Muscle layer of duodenum (tissue), 2 donors: ENCODE results near the gene PODNL1.

Experiments
- H3K27ac ChIP-seq: one replicate; pipeline ENCODE4 v1.7.0; 2013; ENCODE audit warnings: mild to moderate bottlenecking, low read length
- H3K27me3 ChIP-seq: one replicate; pipeline ENCODE4 v1.7.0; 2013; ENCODE audit warnings: low read depth, mild to moderate bottlenecking, control low read depth, low read length
- H3K36me3 ChIP-seq, 2 donors: one replicate each; pipeline ENCODE4 v1.7.0; 2013; ENCODE audit warnings: low read length in 2 of 2, control low read depth in 1 of 2, mild to moderate bottlenecking in 1 of 2; ENCODE audit not compliant: insufficient read depth in 2 of 2, control insufficient read depth in 1 of 2
- H3K4me1 ChIP-seq, 2 donors: one replicate each; pipeline ENCODE4 v1.7.0; 2013; ENCODE audit warnings: low read length in 2 of 2, mild to moderate bottlenecking in 2 of 2, control low read depth in 1 of 2, moderate library complexity in 1 of 2; ENCODE audit not compliant: insufficient read depth in 2 of 2, control insufficient read depth in 1 of 2
- H3K4me3 ChIP-seq, 2 donors: one replicate each; pipeline ENCODE4 v1.7.0; 2013; ENCODE audit warnings: low read length in 2 of 2, low read depth in 1 of 2, mild to moderate bottlenecking in 1 of 2
- H3K9me3 ChIP-seq, 2 donors: one replicate each; pipeline ENCODE4 v1.7.0; 2013; ENCODE audit warnings: low read length in 2 of 2, control low read depth in 1 of 2, mild to moderate bottlenecking in 1 of 2; ENCODE audit not compliant: control insufficient read depth in 1 of 2
- donor health status: healthy.

The PODNL1 gene

GRCh38 chr19:13954185-13954584 is 16.0 kb upstream of the PODNL1 start:
- H3K27me3 ChIP-seq, result no peaks in the 10 kb centered on the region
- H3K9me3 ChIP-seq, result no peaks in the 10 kb centered on the region
- H3K4me3 ChIP-seq, result no peak overlapping the region
- peaks cover 16 to 40% of the 10 kb centered on the region in 2 donors for H3K36me3 ChIP-seq
- H3K27ac ChIP-seq, result no peak overlapping the region
- H3K4me1 ChIP-seq, result peaks cover 7 to 15% of the 10 kb centered on the region in 2 donors

- Histone ChIP-seq H3K27me3 (no peaks in the 10 kb centered on the region), H3K4me3 (peak overlapping the region; percentile 75 to 76), H3K4me1 (peaks cover 7 to 15% of the 10 kb centered on the region in 2 donors), H3K27ac (peak overlapping the region; percentile 45), H3K36me3 (peaks cover 11 to 36% of the 10 kb centered on the region in 2 donors), H3K9me3 (no peaks in the 10 kb centered on the region)
These were observed 14.8 kb upstream of the PODNL1 start for GRCh38 chr19:13952931-13953531.

- no peaks in the 10 kb centered on the region for H3K9me3 ChIP-seq
- peak within 1 kb of the TSS; percentile 75 to 76 for H3K4me3 ChIP-seq
- peaks cover 11 to 29% of the 10 kb centered on the region in 2 donors for H3K36me3 ChIP-seq
- peak within 1 kb of the TSS; percentile 45 for H3K27ac ChIP-seq
- H3K4me1 ChIP-seq, result peaks cover 7 to 15% of the 10 kb centered on the region in 2 donors
- H3K27me3 ChIP-seq, result no peaks in the 10 kb centered on the region
These were observed 14.1 kb upstream of the PODNL1 start, which contains the start of gene DCAF15 for GRCh38 chr19:13952154-13952930. DCAF15 (plus strand) TSS chr19:13952509; CDS start chr19:13952513, 4 bp downstream.

- H3K9me3 ChIP-seq, result no peaks in the 10 kb centered on the region
- peaks cover 7 to 15% of the 10 kb centered on the region in 2 donors for H3K4me1 ChIP-seq
- H3K27me3 ChIP-seq, result no peaks in the 10 kb centered on the region
- H3K27ac ChIP-seq, result no peak overlapping the region
- H3K4me3 ChIP-seq, result peak overlapping the region; percentile 38 to 76
- peaks cover 6 to 23% of the 10 kb centered on the region in 2 donors for H3K36me3 ChIP-seq
These were observed 13.6 kb upstream of the PODNL1 start for GRCh38 chr19:13951799-13952153.

GRCh38 chr19:13951043-13951442 is 12.8 kb upstream of the PODNL1 start:
- Histone ChIP-seq H3K4me3 (no peak overlapping the region), H3K36me3 (peaks cover 0 to 16% of the 10 kb centered on the region in 2 donors), H3K4me1 (peaks cover 7 to 15% of the 10 kb centered on the region in 2 donors), H3K27ac (no peak overlapping the region), H3K27me3 (no peaks in the 10 kb centered on the region), H3K9me3 (no peaks in the 10 kb centered on the region)

GRCh38 chr19:13946414-13946813 is 8.2 kb upstream of the PODNL1 start:
- no peak overlapping the region for H3K27ac ChIP-seq
- H3K36me3 ChIP-seq, result no peaks in the 10 kb centered on the region
- H3K4me1 ChIP-seq, result no peaks in the 10 kb centered on the region
- H3K27me3 ChIP-seq, result no peaks in the 10 kb centered on the region
- H3K4me3 ChIP-seq, result no peak overlapping the region
- no peaks in the 10 kb centered on the region for H3K9me3 ChIP-seq

GRCh38 chr19:13942023-13942684 is 3.9 kb upstream of the PODNL1 start:
- H3K27me3 ChIP-seq, result peaks cover 5% of the 10 kb centered on the region
- no peak overlapping the region for H3K4me3 ChIP-seq
- no peak overlapping the region for H3K27ac ChIP-seq
- no peaks in the 10 kb centered on the region for H3K9me3 ChIP-seq
- no peaks in the 10 kb centered on the region for H3K4me1 ChIP-seq
- no peaks in the 10 kb centered on the region for H3K36me3 ChIP-seq

- H3K27ac ChIP-seq, result no peak overlapping the region
- peaks cover 5% of the 10 kb centered on the region for H3K27me3 ChIP-seq
- no peaks in the 10 kb centered on the region for H3K36me3 ChIP-seq
- no peaks in the 10 kb centered on the region for H3K9me3 ChIP-seq
- no peaks in the 10 kb centered on the region for H3K4me1 ChIP-seq
- no peak overlapping the region for H3K4me3 ChIP-seq
These were observed 527 bp downstream of the PODNL1 start for GRCh38 chr19:13937479-13938300.

- Histone ChIP-seq H3K36me3 (peaks cover 0 to 3% of the 10 kb centered on the region in 2 donors), H3K27ac (no peak overlapping the region), H3K4me1 (no peaks in the 10 kb centered on the region), H3K9me3 (no peaks in the 10 kb centered on the region), H3K4me3 (no peak overlapping the region), H3K27me3 (peaks cover 5% of the 10 kb centered on the region)
These were observed 2.3 kb downstream of the PODNL1 start for GRCh38 chr19:13935765-13936510.

- Histone ChIP-seq H3K27me3 (peaks cover 5% of the 10 kb centered on the region), H3K4me3 (no peak overlapping the region), H3K36me3 (peaks cover 0 to 13% of the 10 kb centered on the region in 2 donors), H3K27ac (no peak overlapping the region), H3K9me3 (no peaks in the 10 kb centered on the region), H3K4me1 (no peaks in the 10 kb centered on the region)
These were observed 3.5 kb downstream of the PODNL1 start for GRCh38 chr19:13934785-13935109.
